Kidney (tissue), 14 donors: ENCODE results near the gene SLC6A16. TPM values are rescaled to one million over a fixed set of nuclear protein-coding genes. Genes with fewer than 3 reads are reported as not detected.

Source experiments
- DNase-seq, 5 donors: peaks; one replicate each; pipeline ENCODE4 v3.0.0-alpha.2; 2013 to 2020
- FAIRE-seq: peaks from 2 replicates; lab custom pipeline; 2012; peaks lifted over from hg19 to GRCh38; lab: Jason Lieb, UNC
- H3K27ac ChIP-seq, 2 donors: one replicate each; pipeline ENCODE4 v1.7.0; 2013; ENCODE audit warnings: low read depth in 2 of 2, low read length in 2 of 2, inconsistent platforms in 1 of 2
- H3K27me3 ChIP-seq: one replicate; pipeline ENCODE4 v1.7.1; 2013; ENCODE audit warnings: low read length, inconsistent platforms; ENCODE audit not compliant: control insufficient read depth, insufficient read depth
- H3K36me3 ChIP-seq, 3 donors: one replicate each; pipeline versions ENCODE4 v1.7.0 to v1.7.1; 2013; ENCODE audit warnings: low read length in 3 of 3, control low read depth in 1 of 3, inconsistent platforms in 1 of 3; ENCODE audit not compliant: insufficient read depth in 3 of 3, control insufficient read depth in 2 of 3
- H3K4me1 ChIP-seq, 3 donors: one replicate each; pipeline versions ENCODE4 v1.7.0 to v1.7.1; 2013; ENCODE audit warnings: low read length in 3 of 3, inconsistent platforms in 1 of 3, low read depth in 1 of 3; ENCODE audit not compliant: control insufficient read depth in 2 of 3, insufficient read depth in 2 of 3
- H3K4me3 ChIP-seq, 3 donors: one replicate each; pipeline versions ENCODE4 v1.7.0 to v1.8.1; 2013; ENCODE audit warnings: low read length in 3 of 3, control low read depth in 1 of 3, inconsistent platforms in 1 of 3
- H3K9ac ChIP-seq, 3 donors: one replicate each; pipeline versions ENCODE4 v1.7.0 to v1.7.1; 2013; ENCODE audit warnings: low read length in 3 of 3, control low read depth in 1 of 3, inconsistent platforms in 1 of 3
- H3K9me3 ChIP-seq, 3 donors: one replicate each; pipeline versions ENCODE4 v1.7.0 to v1.7.1; 2013; ENCODE audit warnings: low read length in 3 of 3, control low read depth in 1 of 3, inconsistent platforms in 1 of 3; ENCODE audit not compliant: control insufficient read depth in 2 of 3, insufficient read depth in 1 of 3
- CTCF ChIP-seq: IDR thresholded peaks from 3 replicates; pipeline ENCODE4 v1.5.1; 2012; ENCODE audit warnings: mild to moderate bottlenecking, moderate library complexity, borderline replicate concordance; ENCODE audit not compliant: insufficient read depth; ENCODE audit errors: extremely low read depth
- intact Hi-C: fragments of 100-400 bp; cut with DNase I; formaldehyde crosslinking; loops from one replicate; pipeline ENCODE4 v1.11.1; 2022
- polyA plus RNA-seq: library from polyadenylated mRNA; stranded (reverse); fragments of 350-450 nt; fragmentation: Illumina TruSeq; extraction: RNeasy Lipid Tissue Mini Kit (QIAGEN cat#74804); gene quantifications from one replicate; pipeline ENCODE4 v1.2.3, GENCODE V29; 2014; ENCODE audit warnings: low read depth, low replicate concordance; ENCODE audit not compliant: insufficient read depth
- total RNA-seq: library from RNA; stranded (reverse); fragmentation: NEBNext Ultra II Directional; extraction: Animal tissue kit (Norgen Biotek cat#: 25700); gene quantifications from one replicate; pipeline ENCODE4 v1.2.1, GENCODE V29; 2021
- donor health status: control.
- donor health status: control.
- donor health status: control.
- donor health status: control.
- donor health status: control.
- donor health status: DM: yes; HTN: yes; CAD: no.
- donor health status: Normal renal cell carcinoma (clear cell type).

The SLC6A16 gene
- total and polyA plus RNA-seq, 2 donors from 2014 or later: 1.5 to 3.7 TPM

GRCh38 chr19:49340069-49340864 is 15.3 kb upstream of the SLC6A16 start:
- peak overlapping the region in 2 of 3 donors; percentile 48 to 75 for H3K9ac ChIP-seq
- peak overlapping the region in 2 of 3 donors; percentile 67 to 69 for H3K4me3 ChIP-seq
- H3K27me3 ChIP-seq: no peaks in the 10 kb centered on the region
- no peaks in the 10 kb centered on the region for H3K9me3 ChIP-seq
- H3K36me3 ChIP-seq: peaks cover 0 to 6% (median 4%) of the 10 kb centered on the region in 3 donors
- FAIRE-seq (no peak), DNase-seq (peak; percentile 75 to 96 (median 82))
- no peak for TF ChIP-seq CTCF
- H3K27ac ChIP-seq: peak overlapping the region; percentile 96 to 97
- intact Hi-C loops: no loop called here
- H3K4me1 ChIP-seq: peaks cover 0 to 14% (median 0%) of the 10 kb centered on the region in 3 donors

DNA sequence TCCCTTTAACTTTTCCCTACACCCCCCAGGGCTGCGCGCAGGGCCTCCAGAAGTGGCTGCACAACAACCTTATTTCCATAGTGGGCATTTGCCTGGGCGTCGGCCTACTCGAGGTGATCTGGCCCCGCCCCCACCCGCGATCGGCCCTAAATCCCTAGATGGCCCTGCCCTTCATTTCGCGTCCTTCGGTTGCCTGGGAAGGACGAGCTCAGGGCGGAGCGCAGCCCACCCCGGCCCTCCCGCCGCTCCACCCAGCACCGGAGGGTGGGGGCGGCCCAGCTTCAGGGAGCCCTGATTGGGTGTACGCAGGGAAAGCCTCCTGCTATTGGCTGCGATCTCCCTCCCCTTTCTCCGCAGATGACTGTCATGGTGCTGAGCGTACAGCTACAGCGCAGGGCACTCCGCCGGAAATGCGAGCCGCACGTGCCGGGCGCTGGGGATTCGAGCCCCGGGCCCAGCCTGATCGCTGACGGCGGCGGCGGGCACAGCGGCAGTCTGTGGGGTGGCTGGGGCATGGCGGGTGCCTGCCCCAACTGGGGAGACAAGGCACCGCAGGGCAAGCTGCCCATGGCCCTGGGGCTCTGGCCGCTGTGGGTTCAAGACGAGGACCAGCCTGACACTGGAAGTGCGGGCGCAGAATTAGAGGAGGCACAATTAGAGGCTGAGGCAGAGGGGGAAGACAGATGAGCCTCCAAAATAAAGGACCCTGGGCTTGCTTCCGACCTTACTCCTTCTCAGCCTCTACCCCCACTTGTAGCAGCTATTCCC is 14.5 kb upstream of the SLC6A16 start:
- H3K9ac ChIP-seq: peak overlapping the region in 2 of 3 donors; percentile 48 to 75
- DNase-seq (peak; percentile 94 to 98 (median 96)), FAIRE-seq (no peak)
- H3K4me3 ChIP-seq: peak overlapping the region; percentile 36 to 69 (median 67)
- intact Hi-C loops: no loop called here
- no peaks in the 10 kb centered on the region for H3K27me3 ChIP-seq
- peaks cover 0 to 6% (median 4%) of the 10 kb centered on the region in 3 donors for H3K36me3 ChIP-seq
- H3K27ac ChIP-seq: peak overlapping the region; percentile 96 to 97
- no peaks in the 10 kb centered on the region for H3K9me3 ChIP-seq
- peaks cover 0 to 14% (median 0%) of the 10 kb centered on the region in 3 donors for H3K4me1 ChIP-seq
- TF ChIP-seq CTCF: no peak

DNA sequence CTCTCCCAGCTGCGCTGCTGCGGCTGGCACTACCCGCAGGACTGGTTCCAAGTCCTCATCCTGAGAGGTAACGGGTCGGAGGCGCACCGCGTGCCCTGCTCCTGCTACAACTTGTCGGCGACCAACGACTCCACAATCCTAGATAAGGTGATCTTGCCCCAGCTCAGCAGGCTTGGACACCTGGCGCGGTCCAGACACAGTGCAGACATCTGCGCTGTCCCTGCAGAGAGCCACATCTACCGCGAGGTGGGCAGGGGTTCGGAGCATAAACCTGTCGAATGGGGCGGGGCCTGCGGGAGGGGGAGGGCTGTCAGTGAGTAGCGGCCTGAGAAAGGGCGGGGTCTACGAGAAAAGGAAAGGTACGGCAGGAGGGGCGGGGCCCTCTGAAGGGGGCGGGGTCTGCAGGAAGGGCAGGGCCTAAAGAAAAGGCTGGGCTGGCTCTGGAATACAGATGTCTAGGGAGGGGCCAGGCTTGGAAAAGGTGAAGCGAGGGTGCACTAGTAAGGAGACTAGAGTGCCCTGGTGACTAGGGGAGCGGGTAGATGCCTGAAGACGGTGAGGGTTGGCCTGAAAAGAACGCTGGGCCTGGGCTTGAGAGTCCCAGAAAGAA is 13.8 kb upstream of the SLC6A16 start:
- peak; percentile 94 to 97 (median 95) for DNase-seq
- H3K9ac ChIP-seq: peak overlapping the region in 1 of 3 donors; percentile 14
- no peak for TF ChIP-seq CTCF
- H3K4me1 ChIP-seq: peaks cover 0 to 14% (median 0%) of the 10 kb centered on the region in 3 donors
- H3K27me3 ChIP-seq: no peaks in the 10 kb centered on the region
- H3K9me3 ChIP-seq: no peaks in the 10 kb centered on the region
- H3K36me3 ChIP-seq: peaks cover 0 to 6% (median 4%) of the 10 kb centered on the region in 3 donors
- intact Hi-C loops: no loop called here
- FAIRE-seq: no peak
- H3K27ac ChIP-seq: peak overlapping the region; percentile 38 to 82
- H3K4me3 ChIP-seq: peak overlapping the region; percentile 36 to 59 (median 40)
